Measurements from ENCODE around the gene KRT20. TPM values are rescaled to one million over a fixed set of nuclear protein-coding genes. Genes with fewer than 3 reads are reported as not detected.

Gene KRT20
- total RNA-seq, 1 experiment from 2014 or later = not detected

- Histone ChIP-seq H3K4me1 (ENCODE audit: insufficient read depth, low read length, poor library complexity, severe bottlenecking) (peaks cover 5% of the 10 kb centered on the region), H3K27ac (ENCODE audit: low read depth, low read length, poor library complexity, severe bottlenecking) (no peak overlapping the region), H3K4me3 (ENCODE audit: low read depth, low read length, poor library complexity, severe bottlenecking) (no peak overlapping the region), H3K9me3 (ENCODE audit: low read depth, low read length, poor library complexity, severe bottlenecking) (no peaks in the 10 kb centered on the region), H3K36me3 (ENCODE audit: insufficient read depth, low read length, poor library complexity, severe bottlenecking) (no peaks in the 10 kb centered on the region), H3K27me3 (replicated peaks; ENCODE audit: insufficient read depth, low read depth, low read length, poor library complexity) (no peaks in the 10 kb centered on the region)
- CTCF ChIA-PET = no interaction called here
- BruUV-seq (replicated peaks) = no TSS peak
- DNase-seq (ENCODE audit: low spot score) = no peak
- intact Hi-C loops (cut with micrococcal nuclease; ENCODE audit: unreplicated experiment) = no loop called here
- TF ChIP-seq EZH2 (IDR thresholded peaks at IDR 0.05; ENCODE audit: borderline replicate concordance, low read depth, low read length, poor library complexity, severe bottlenecking) (no peak), CTCF (conservative IDR thresholded peaks at IDR 0.05; ENCODE audit: low read depth, low read length) (no peak)
- POLR2A ChIA-PET (ENCODE audit: low non-redundant PET) = no interaction called here
These were observed 17.0 kb upstream of the KRT20 start for GRCh38 chr17:40901981-40902474.

DNA sequence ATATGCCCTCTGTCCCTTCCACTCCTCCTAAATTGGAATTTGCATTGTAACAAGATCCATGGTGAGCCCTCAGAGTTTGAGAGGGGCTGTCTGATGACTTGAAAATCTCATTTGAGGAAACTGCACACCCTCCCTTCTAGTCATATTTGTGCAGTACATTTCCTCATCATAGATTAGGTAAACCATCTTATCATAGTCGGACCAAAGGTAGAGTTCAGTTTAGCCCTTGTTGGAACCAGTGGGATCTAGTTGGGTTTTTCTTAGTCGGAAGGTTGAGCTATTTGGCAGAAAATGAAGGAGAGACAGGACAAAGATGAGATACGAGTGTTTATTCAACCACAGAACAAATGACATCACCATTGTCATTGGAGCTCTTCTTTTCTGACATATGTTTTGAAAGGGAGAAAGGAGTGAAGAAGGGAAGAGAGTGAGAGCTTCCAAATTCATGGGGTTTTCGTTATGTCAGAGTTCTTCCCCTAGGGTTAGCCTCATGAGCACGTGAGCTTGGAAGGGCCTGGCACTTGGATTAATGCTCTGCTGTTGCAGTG is 15.8 kb upstream of the KRT20 start:
- no peaks in the 10 kb centered on the region for H3K36me3 ChIP-seq (ENCODE audit: insufficient read depth, low read length, poor library complexity, severe bottlenecking)

DNA sequence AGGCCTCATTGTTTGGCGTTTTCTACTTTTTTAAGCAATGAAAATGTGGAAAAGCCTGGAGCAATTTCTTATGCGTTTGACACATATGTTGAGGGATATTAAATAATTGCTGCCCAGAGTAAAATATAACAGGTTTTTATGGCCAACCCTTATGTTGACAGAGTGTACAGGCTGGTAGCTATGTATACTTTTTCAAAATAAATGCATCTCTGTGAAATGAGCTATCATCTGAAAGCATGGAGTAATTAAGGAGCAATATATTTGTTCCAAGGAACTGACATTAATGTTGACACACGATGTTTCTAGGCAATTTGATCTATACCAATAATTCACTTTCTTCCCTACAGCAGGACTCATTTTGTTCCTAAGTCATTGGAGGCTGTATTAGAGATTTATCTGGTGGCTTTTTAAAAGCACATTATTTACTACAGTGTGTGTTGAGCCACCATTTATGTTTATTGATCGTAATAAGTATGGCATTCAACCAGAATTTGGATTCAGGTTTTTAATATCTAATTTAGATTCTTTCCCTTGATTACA is 11.9 kb upstream of the KRT20 start:
- DNase-seq (ENCODE audit: low spot score) = no peak

More for the DNA sequence above, 15.8 kb upstream of the KRT20 start:
- peaks cover 5% of the 10 kb centered on the region for H3K4me1 ChIP-seq (ENCODE audit: insufficient read depth, low read length, poor library complexity, severe bottlenecking)
- no peak overlapping the region for H3K4me3 ChIP-seq (ENCODE audit: low read depth, low read length, poor library complexity, severe bottlenecking)
- no TSS peak for BruUV-seq (replicated peaks)
- H3K27ac ChIP-seq (ENCODE audit: low read depth, low read length, poor library complexity, severe bottlenecking) = no peak overlapping the region
- intact Hi-C loops (cut with micrococcal nuclease; ENCODE audit: unreplicated experiment) = no loop called here
- H3K9me3 ChIP-seq (ENCODE audit: low read depth, low read length, poor library complexity, severe bottlenecking) = no peaks in the 10 kb centered on the region
- H3K27me3 ChIP-seq (replicated peaks; ENCODE audit: insufficient read depth, low read depth, low read length, poor library complexity) = no peaks in the 10 kb centered on the region
- ChIA-PET POLR2A (ENCODE audit: low non-redundant PET) (no interaction called here), CTCF (no interaction called here)
- DNase-seq (ENCODE audit: low spot score) = no peak
- no peak for TF ChIP-seq EZH2 (IDR thresholded peaks at IDR 0.05; ENCODE audit: borderline replicate concordance, low read depth, low read length, poor library complexity, severe bottlenecking)

More for the DNA sequence above, 11.9 kb upstream of the KRT20 start:
- intact Hi-C loops (cut with micrococcal nuclease; ENCODE audit: unreplicated experiment) = no loop called here
- H3K4me3 ChIP-seq (ENCODE audit: low read depth, low read length, poor library complexity, severe bottlenecking) = no peak overlapping the region
- no TSS peak for BruUV-seq (replicated peaks)
- H3K9me3 ChIP-seq (ENCODE audit: low read depth, low read length, poor library complexity, severe bottlenecking) = no peaks in the 10 kb centered on the region
- TF ChIP-seq EZH2 (IDR thresholded peaks at IDR 0.05; ENCODE audit: borderline replicate concordance, low read depth, low read length, poor library complexity, severe bottlenecking) (no peak), CTCF (conservative IDR thresholded peaks at IDR 0.05; ENCODE audit: low read depth, low read length) (no peak)
- ChIA-PET CTCF (no interaction called here), POLR2A (ENCODE audit: low non-redundant PET) (no interaction called here)
- no peak overlapping the region for H3K27ac ChIP-seq (ENCODE audit: low read depth, low read length, poor library complexity, severe bottlenecking)
- no peaks in the 10 kb centered on the region for H3K36me3 ChIP-seq (ENCODE audit: insufficient read depth, low read length, poor library complexity, severe bottlenecking)
- H3K27me3 ChIP-seq (replicated peaks; ENCODE audit: insufficient read depth, low read depth, low read length, poor library complexity) = no peaks in the 10 kb centered on the region
- H3K4me1 ChIP-seq (ENCODE audit: insufficient read depth, low read length, poor library complexity, severe bottlenecking) = no peaks in the 10 kb centered on the region
